Measurements from ENCODE around the gene SPRY4. TPM values are rescaled to one million over a fixed set of nuclear protein-coding genes. Genes with fewer than 3 reads are reported as not detected.

Gene SPRY4
- total RNA-seq, 8 experiments from 2014 or later: 2.1 to 41.9 (median 6.9) TPM

Other genes starting within 250 kb of the SPRY4 start
- gene NDFIP1, start 216.2 kb downstream of the SPRY4 start, total RNA-seq: 100 to 1,000 TPM in 3 of 8 experiments, 10 to 100 TPM in 5; 54.4 to 134 (median 84.0) TPM

Measured in motor neuron (in vitro differentiated cells).